ENCODE measurements around the gene HMCN2.
"Not testable (repeated sequence)": the region's sequence is repeated elsewhere in the genome, so short reads cannot be mapped to it uniquely, and the experiment has no call there.

HMCN2 gene

GRCh38 chr9:130327781-130328348 lies 62.3 kb downstream of the HMCN2 start:
- no peak for DNase-seq (ENCODE audit: low read depth in 2 of 3, low spot score in 1 of 3)

- DNase-seq (ENCODE audit: low read depth in 2 of 3, low spot score in 1 of 3), result no peak
Observed at GRCh38 chr9:130328349-130328801, 62.8 kb downstream of the HMCN2 start.

DNA sequence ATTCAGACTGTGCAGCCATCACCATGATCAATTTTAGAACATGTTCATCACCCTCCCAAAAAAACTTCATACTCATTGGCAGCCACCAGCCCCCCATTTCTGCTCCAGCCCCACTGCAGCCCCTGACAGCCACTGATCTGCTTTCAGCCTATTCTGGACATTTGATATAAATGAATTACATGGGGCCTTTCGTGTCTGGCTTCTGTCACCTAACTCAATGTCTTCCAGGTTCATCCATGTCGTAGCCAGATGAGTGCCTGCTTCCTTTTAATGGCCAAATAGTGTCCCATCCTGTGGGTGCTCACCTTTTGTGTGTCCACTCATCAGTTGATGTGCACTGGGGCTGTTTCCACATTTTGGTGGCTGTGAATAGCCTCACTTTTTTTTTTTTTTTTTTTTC lies 63.5 kb downstream of the HMCN2 start:
- DNase-seq (ENCODE audit: low read depth in 2 of 3, low spot score in 1 of 3), result no peak

DNA sequence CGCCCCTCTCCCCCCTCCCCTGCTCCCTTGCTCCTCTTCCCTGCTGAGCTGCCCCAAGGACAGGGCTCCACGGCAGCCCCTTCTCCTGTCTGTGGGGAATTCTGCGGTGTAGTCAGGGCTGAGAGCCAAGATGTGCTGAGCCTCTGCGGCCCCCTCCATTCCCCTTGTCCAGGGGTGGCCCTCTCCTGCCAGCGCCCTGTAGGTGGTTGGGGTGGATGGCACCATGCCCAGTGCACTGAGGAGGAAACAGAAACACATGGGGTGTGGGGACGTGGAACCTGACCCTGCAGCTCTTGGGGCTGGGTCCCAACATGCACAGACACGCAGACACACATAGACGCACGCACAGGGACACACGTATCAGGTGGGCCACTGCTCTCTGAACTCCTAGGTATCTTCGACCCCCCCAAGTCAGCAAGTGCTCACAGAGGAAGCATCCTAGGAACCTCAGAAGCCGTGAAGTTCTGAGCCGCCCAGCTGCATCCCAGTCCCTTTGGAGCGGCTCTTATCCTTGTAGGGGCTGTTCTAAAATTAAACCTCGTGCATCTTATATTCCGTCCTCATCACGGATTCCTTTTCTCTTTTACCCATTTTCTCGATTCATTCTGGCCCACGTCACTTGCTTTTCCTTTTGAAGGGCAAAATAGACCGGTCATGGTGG lies 64.8 kb downstream of the HMCN2 start:
- no peak for DNase-seq (ENCODE audit: low read depth in 2 of 3, low spot score in 1 of 3)

GRCh38 chr9:130331061-130331460 lies 65.5 kb downstream of the HMCN2 start:
- DNase-seq (ENCODE audit: low read depth in 2 of 3, low spot score in 1 of 3), result no peak

- no peak for DNase-seq (ENCODE audit: low read depth in 2 of 3, low spot score in 1 of 3)
Observed at GRCh38 chr9:130331573-130331972, 66.0 kb downstream of the HMCN2 start.

GRCh38 chr9:130332384-130332926 lies 66.9 kb downstream of the HMCN2 start:
- DNase-seq (ENCODE audit: low read depth in 2 of 3, low spot score in 1 of 3), result no peak

DNA sequence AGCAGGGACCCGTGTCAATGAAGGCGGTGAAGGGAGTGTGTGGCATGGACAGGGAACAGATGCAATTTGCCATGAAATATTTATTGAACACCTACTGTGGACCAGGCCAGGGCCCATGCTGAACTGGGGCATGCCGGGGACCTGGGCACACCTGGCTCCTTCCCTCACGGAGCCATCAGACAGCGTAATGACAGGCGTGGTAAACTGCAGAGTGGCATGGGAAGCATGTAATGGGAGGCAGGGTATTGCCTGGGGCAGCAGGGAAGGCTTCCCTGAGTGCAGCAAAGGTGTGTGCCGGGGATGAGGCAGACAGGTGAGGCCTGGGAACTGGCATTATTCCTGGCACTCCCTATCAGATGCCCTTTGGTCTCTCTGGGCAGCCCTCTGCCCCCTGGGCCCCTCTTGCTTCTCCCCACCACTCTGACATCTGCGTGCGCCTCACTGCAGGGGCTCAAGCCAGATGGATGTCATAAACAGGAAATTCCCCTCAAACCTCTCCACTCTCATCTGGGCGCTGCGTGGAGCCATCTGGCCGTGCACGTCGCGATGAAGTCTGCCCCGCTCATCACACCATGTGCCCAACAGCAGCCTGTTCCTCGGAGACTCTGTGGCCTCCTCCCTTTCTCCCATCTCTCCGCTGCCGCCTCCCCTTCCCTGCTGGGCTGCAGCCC lies 67.6 kb downstream of the HMCN2 start:
- DNase-seq (ENCODE audit: low read depth in 2 of 3, low spot score in 1 of 3), result no peak

DNA sequence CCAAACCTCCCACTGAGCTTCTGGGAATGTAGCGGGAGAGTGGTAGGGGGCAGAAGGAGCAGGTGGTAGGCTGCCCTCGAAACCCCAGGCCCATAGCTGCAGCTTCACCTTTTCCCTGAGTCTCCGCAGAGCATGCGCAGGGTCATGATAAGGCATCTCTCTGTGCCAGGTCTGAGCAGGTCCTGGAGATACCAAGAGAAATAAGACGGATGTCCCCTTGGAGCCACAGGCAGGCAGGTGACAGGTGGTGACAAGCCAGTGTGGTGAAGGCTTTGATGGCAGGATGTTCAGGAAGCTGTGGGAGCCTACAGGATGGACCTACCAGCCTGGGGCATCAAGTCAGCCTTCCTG lies 68.1 kb downstream of the HMCN2 start:
- no peak for DNase-seq (ENCODE audit: low read depth in 2 of 3, low spot score in 1 of 3)

DNA sequence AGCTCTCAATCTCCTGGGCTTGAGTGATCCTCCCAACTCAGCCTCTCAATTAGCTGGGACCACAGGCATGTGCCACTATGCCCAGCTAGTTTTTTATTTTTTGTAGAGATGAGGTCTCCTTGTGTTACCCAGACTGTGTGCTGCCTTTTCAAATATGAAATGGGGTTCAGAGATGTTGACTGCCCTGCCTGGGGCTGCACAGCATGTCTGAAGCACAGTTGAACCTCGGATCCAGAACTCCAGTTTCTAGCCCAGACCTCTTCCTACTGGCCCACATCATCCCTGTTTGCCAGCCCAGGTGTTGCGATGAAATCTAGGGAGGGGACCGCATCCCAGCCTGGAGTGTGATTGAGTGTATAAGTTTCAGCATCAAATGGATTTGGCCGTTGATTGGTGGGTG lies 69.4 kb downstream of the HMCN2 start:
- DNase-seq (ENCODE audit: low read depth in 2 of 3, low spot score in 1 of 3), result no peak

DNA sequence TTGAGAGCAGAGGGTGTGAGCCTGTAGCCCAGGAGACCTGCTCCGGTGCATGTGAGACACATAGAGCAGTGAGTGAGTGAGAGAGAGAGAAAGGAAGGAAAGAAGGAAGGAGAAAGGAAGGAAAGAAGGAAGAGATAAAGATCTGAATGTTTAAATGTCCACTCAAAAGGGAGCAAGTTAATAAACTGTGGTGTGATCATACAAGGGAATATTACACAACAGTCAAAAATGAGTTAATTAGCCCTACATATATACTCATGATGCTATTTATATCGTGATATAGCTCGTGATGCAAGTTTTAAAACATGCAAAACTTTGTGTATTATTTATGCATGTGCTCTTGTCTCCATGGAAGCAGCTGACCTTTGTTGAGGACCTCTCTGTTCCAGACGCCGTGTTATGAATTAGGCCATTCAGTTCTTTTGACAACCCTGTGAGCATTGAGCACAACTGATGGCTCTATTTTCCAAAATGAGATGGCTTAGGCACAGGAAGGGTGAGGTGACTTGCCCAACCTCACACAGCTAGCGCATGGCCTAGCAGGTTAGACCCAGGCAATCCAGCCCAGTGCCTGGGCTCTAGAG lies 70.6 kb downstream of the HMCN2 start:
- DNase-seq (ENCODE audit: low read depth in 2 of 3, low spot score in 1 of 3), result no peak

DNA sequence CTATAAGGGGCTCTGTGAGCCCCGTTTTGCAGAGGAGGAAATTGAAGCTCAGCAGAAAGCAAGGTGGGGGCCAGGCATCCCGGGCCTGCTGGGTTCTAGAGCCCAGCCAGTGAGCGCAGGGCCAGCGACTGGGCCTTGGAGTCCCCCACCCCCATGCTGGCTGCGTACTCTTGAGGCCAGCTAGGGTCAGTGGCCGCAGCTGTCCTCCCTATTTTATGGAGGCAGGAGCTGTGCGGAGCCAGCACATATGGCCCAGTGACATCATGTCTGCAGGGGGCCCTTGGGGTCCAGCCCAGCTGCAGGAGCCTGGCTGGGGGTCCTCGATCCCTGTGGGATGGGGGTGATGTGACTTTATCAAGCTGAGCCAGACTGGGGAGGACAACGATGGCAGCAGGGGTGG lies 71.3 kb downstream of the HMCN2 start:
- DNase-seq (ENCODE audit: low read depth in 2 of 3, low spot score in 1 of 3), result no peak

DNA sequence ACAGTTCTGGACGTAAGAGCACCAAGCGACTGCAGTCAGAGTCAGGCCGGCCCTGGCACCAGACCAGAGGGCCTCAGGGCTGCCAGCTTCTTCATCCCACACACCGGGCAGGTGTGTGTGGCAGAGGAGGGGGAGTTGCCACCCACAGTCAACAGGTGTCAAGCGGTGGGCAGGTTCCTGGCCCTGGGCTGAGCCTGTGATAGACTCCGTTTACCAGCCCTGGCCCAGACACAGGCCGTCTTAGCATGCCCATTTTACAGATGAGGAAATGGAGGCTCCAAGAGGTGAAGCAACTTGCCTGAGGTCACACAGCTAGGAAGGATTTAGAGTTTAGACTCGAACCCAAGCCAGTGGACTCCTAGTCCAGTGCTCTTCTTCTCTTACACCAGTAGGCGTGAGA lies 71.8 kb downstream of the HMCN2 start:
- DNase-seq (ENCODE audit: low read depth in 2 of 3, low spot score in 1 of 3), result no peak

DNA sequence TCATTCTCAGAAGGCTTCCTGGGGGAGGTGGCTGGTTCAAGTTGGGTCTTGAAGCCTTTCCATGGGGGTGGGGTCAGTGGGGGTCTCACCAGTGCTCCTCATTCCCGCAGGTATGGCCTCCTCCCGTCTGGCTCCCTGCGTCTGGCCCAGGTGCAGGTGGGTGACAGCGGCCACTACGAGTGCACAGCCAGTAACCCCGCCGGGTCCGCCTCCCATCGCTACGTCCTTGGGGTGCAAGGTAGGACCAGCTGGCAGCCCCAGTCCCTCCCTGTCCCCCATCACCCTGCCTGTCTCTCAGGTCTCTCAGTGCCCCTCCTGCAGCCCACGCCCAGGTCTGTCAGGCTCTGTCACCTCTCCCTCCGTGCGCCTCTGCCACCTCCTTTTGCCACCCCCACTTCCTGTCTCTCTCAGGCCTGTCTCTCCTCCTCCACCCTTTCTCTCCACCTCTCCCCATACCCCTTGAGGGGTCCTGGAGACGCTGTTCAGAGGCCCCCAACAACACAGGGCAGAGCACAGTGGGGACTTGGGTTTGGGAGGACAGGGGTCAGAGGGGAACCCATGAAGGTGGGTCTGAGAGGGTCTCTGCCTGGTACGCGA lies 72.3 kb downstream of the HMCN2 start:
- no peak for DNase-seq (ENCODE audit: low read depth in 2 of 3, low spot score in 1 of 3)

- not testable (repeated sequence) for DNase-seq (ENCODE audit: low read depth in 2 of 3, low spot score in 1 of 3)
Observed at GRCh38 chr9:130338891-130339290, 73.3 kb downstream of the HMCN2 start.

DNA sequence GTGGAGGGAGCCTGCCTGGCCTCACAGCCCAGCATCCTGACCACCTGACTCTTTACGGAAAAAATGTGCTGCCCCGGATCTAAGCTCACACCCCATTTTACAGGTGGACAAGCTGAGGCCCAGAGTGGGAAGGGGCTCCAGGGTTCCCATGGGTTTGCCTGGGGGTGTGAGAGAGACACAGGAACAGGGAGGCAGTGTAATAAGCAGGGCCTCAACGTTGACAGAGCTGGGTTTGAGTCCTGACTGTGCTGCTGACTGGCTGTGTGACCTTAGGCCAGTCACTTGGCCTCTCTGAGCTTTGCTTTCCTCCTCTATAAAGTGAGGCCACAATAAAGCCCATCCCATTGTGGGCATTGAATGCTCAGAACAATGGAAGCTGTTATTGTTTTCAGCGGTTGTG lies 73.7 kb downstream of the HMCN2 start:
- DNase-seq (ENCODE audit: low read depth in 2 of 3, low spot score in 1 of 3), result no peak

GRCh38 chr9:130340011-130340410 lies 74.5 kb downstream of the HMCN2 start:
- DNase-seq (ENCODE audit: low read depth in 2 of 3, low spot score in 1 of 3), result no peak

DNA sequence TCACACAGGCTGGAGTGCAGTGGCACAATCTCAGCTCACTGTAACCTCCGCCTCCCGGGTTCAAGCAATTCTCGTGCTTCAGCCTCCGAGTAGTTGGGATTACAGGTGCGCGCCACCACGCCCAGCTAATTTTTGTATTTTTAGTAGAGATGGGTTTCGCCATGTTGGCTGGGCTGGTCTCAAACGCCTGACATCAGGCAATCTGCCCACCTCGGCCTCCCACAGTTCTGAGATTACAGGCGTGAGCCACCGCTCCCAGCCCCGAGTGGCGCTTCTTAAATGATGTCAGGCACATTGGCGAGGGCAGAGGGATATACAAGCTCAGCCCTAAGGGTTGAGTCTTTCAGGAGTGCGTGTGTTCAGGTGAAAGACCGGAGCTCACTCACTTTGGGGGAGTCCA lies 75.0 kb downstream of the HMCN2 start:
- not testable (repeated sequence) for DNase-seq (ENCODE audit: low read depth in 2 of 3, low spot score in 1 of 3)

DNA sequence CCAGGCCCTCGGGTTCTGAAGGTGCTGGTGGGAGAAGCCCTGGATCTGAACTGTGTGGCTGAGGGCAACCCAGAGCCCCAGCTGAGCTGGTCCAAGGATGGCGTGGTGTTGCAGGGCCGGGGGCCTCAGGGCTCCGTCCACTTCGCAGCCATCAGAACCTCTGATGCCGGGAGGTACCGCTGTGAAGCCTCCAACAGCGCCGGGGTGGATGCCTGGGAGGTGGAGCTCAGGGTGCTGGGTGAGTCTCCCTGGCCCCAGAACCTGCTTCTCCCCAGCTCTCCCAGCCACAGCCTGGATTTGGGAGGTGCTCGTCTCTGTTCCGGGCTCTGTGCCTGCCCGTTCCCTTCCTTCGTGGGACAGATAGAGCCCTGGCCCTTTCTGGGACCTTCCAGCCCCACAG lies 75.6 kb downstream of the HMCN2 start:
- no peak for DNase-seq (ENCODE audit: low read depth in 2 of 3, low spot score in 1 of 3)

DNA sequence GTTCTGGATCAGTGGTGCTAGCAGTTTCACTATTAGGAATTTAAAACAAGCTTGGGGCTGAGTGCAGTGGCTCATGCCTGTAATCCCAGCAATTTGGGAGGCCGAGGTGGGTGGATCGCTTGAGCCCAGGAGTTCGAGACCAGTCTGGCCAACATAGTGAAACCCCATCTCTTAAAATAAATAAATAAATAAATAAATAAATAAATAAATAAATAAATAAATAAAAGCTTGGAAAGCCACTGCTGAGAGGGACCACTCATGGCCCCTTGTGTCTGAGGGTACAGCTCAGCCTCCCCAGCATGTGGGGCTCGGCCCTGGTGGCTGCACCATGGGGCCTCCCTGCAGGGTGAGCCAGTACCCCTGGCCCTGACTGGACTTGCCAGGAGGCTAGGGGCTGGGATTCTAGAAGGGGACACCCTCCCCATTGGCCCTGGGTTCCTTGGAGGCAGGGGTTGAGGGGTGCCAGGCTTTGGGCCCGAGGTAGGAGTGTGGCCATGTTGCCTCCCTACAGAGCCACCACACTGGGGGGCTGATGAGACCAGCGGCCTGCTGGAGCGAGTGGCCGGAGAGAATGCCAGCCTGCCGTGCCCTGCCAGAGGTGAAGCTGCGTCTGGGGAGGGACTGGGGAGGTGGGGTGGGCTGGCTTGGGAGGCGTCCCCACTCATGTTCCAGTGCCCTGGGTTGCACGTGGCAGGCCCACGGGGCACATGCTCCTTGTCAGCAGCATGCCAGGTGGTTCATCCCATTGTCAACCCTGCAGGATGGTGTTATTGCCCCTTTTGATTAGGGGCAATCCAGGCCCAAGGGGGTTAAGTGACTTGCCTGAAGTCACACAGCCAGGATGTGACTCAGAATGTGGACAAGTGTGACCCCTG lies 76.5 kb downstream of the HMCN2 start:
- DNase-seq (ENCODE audit: low read depth in 2 of 3, low spot score in 1 of 3), result no peak

DNA sequence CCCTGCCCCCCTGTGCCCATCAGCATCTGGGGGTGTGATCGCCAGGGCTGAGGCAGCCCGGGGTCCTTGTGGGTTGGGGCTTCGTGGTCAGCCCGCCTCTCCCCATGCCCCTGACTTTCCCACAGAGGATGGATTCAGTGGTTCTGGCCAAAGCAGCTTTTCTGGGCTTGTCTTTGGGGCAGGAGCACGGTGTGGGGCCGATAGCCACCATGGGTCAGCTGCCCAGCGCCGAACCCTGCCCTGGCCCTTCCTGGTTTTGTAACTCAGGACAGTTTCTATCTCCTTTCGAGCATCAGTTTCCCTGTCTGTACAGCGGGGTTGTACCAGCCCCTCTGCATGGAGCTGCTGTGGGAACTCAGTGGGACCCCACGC lies 77.1 kb downstream of the HMCN2 start:
- DNase-seq (ENCODE audit: low read depth in 2 of 3, low spot score in 1 of 3), result no peak

Measured in stimulated activated CD4-positive, alpha-beta T cell treated with anti-CD3 and anti-CD28 coated beads, Interleukin-12 subunit alpha, Interleukin-12 subunit beta, amount 100 ng/mL, for 48 hours (primary cell).